A549 treated with Hydrocortisone at 1 μM for 4 hours (cell line): ENCODE data around the gene MRPL11. TPM values are rescaled to one million over a fixed set of nuclear protein-coding genes. Genes with fewer than 3 reads are reported as not detected.

ENCODE experiments used
- total RNA-seq: library from RNA; stranded (reverse); fragments of 200-300 nt; extraction: Qiagen RNA extraction; gene quantifications from 5 replicates; pipeline ENCODE4 v1.2.3, GENCODE V29; 2022

MRPL11 gene
- total RNA-seq: 82.1 to 122 TPM (median 112 TPM) in 5 replicates

GRCh38 chr11:66438504-66439466 lies at the start of gene MRPL11:
TSS of gene MRPL11 (minus strand) at chr11:66438848. CDS start at chr11:66438754, 94 bp downstream.

DNA sequence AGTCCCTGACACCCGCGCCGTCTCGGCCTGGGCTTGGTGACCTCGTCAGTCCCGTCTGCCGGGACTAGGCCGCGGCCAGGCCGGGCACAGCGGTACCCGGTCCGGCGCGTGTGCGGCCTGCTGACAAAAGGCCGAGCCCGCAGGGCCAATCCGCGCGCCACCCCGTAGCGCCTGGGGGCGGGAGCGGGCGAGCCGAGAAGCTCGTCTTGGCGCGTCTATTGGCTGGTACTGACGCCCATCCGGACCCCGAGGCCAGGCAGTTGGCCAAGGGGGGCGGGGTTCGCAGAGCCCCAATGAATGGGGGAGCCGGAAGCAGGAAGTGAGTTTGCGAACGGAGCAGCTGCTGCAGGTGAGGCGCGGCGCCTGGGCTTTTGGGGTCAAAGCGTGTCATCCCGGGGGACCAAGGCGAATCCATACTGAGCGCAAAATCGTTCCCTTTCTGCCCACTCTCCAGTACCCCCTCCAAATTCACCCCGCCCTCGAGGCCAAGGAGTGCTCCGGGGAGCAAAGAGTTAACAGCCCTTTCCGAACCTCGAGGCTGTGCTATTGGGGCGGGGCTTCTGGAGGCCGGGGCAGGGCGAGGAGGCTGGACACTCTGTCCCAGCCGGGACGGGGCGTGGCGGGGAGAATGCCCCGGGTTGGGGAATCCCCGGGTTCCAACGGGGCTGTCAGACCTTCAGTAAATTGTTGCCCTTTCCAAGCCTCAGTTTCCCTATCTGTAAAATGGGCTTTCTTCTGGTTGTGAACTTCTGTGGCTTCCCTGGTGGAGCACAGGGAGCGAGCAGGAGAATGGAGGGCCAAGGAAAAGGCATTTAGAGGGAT lies 41.7 kb upstream of the MRPL11 start, which contains the start of gene DPP3:
Gene DPP3, plus strand, starts transcription at position 318 of the 822 bp plus-strand sequence. CDS start 1,767 bp downstream, outside the sequence.

GRCh38 chr11:66466225-66467033 lies 27.8 kb upstream of the MRPL11 start, which contains the start of gene PELI3:
TSS of gene PELI3 (plus strand) at chr11:66466905. CDS start at chr11:66468129, 1,224 bp downstream.

DNA sequence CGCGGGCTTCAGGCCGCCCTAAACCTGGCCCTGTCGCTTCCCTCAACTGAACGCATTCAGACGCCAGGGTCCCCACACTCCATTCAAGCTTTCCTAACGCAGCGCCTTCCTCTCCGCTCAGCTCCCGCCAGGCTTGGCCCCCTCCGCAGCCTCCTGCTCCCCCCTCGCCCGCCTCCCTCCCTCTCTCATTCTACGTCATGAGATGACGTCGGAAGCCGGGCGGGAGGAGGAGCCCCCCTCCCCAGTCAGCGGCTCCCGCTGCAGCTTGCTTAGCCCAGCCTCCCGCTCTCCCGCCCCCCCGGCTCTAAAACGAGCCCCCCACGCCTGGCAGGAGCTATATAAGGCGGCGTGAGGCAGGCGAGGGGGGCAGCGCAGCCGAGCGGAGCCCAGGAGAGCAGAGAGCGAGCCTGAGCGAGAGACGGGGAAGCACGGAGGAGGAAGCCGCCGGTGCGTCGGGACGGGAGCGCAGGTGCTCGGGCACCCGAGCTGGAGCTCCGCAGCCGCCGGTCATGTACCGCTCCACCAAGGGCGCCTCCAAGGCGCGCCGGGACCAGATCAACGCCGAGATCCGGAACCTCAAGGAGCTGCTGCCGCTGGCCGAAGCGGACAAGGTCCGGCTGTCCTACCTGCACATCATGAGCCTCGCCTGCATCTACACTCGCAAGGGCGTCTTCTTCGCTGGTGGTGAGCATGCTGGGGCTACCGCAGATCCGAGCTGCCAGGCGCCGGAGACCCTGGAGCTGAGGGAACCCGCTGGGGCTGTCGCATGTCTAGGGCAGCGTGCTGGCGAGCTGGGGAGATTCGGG lies 17.8 kb downstream of the MRPL11 start, which contains the start of gene NPAS4:
Gene NPAS4, plus strand, starts transcription at position 365 of the 806 bp plus-strand sequence. Its CDS starts 145 bp downstream, at position 510.

Other genes starting within 250 kb of the MRPL11 start
- gene KLC2, start 181.1 kb downstream of the MRPL11 start, total RNA-seq: 41.0 to 47.0 TPM (median 43.4 TPM) in 5 replicates
- gene RAB1B, start 170.2 kb downstream of the MRPL11 start, total RNA-seq: 132 to 146 TPM (median 141 TPM) in 5 replicates
- gene CNIH2, start 160.7 kb downstream of the MRPL11 start, total RNA-seq: 2.0 to 2.9 TPM (median 2.6 TPM) in 5 replicates
- 95.5 to 124 TPM (median 116 TPM) in 5 replicates for gene YIF1A, start 149.7 kb downstream of the MRPL11 start, total RNA-seq
- gene TMEM151A, start 147.0 kb downstream of the MRPL11 start, total RNA-seq: 2.4 to 3.9 TPM (median 3.5 TPM) in 5 replicates
- gene CD248, start 121.8 kb downstream of the MRPL11 start, total RNA-seq: 0.03 TPM in 1 of 5 replicates, not detected in the others
- gene RIN1, start 102.4 kb downstream of the MRPL11 start, total RNA-seq: 25.2 to 33.5 TPM (median 30.7 TPM) in 5 replicates
- 76.7 to 97.6 TPM (median 84.2 TPM) in 5 replicates for gene BRMS1, start 93.7 kb downstream of the MRPL11 start, total RNA-seq
- 14.8 to 17.1 TPM (median 16.8 TPM) in 5 replicates for gene B4GAT1, start 91.2 kb downstream of the MRPL11 start, total RNA-seq
- gene SLC29A2, start 67.1 kb downstream of the MRPL11 start, total RNA-seq: 5.8 to 8.6 TPM (median 8.0 TPM) in 5 replicates
- 0.03 to 0.06 TPM in 2 of 5 replicates, not detected in the others for gene NPAS4, start 17.8 kb downstream of the MRPL11 start, total RNA-seq
- gene PELI3, start 28.1 kb upstream of the MRPL11 start, total RNA-seq: 4.3 to 5.3 TPM (median 4.7 TPM) in 5 replicates
- gene DPP3, start 41.6 kb upstream of the MRPL11 start, total RNA-seq: 51.1 to 65.5 TPM (median 52.4 TPM) in 5 replicates
- gene BBS1, start 71.8 kb upstream of the MRPL11 start, total RNA-seq: 9.5 to 10.9 TPM (median 9.7 TPM) in 5 replicates
- gene ZDHHC24, start 107.2 kb upstream of the MRPL11 start, total RNA-seq: 8.3 to 15.0 TPM (median 12.4 TPM) in 5 replicates
- gene ACTN3, start 108.1 kb upstream of the MRPL11 start, total RNA-seq: 0.06 TPM in 2 of 5 replicates, not detected in the others
- 30.9 to 38.6 TPM (median 32.9 TPM) in 5 replicates for gene CTSF, start 129.8 kb upstream of the MRPL11 start, total RNA-seq
- gene CCDC87, start 154.2 kb upstream of the MRPL11 start, total RNA-seq: 0.40 to 0.64 TPM (median 0.52 TPM) in 5 replicates
- 26.4 to 28.2 TPM (median 27.8 TPM) in 5 replicates for gene CCS, start 154.3 kb upstream of the MRPL11 start, total RNA-seq
- 64.0 to 79.2 TPM (median 66.7 TPM) in 5 replicates for gene RBM14, start 177.8 kb upstream of the MRPL11 start, total RNA-seq
- 128 to 151 TPM (median 134 TPM) in 5 replicates for gene RBM4, start 199.9 kb upstream of the MRPL11 start, total RNA-seq
- 16.7 to 20.7 TPM (median 19.2 TPM) in 5 replicates for gene RBM4B, start 239.0 kb upstream of the MRPL11 start, total RNA-seq